ENCODE measurements around the gene SMIM33.
A peak's percentile ranks its signal among the peaks of the same experiment; 100 is the strongest.
"Not testable (repeated sequence)": the region's sequence is repeated elsewhere in the genome, so short reads cannot be mapped to it uniquely, and the experiment has no call there.

Gene SMIM33

DNA sequence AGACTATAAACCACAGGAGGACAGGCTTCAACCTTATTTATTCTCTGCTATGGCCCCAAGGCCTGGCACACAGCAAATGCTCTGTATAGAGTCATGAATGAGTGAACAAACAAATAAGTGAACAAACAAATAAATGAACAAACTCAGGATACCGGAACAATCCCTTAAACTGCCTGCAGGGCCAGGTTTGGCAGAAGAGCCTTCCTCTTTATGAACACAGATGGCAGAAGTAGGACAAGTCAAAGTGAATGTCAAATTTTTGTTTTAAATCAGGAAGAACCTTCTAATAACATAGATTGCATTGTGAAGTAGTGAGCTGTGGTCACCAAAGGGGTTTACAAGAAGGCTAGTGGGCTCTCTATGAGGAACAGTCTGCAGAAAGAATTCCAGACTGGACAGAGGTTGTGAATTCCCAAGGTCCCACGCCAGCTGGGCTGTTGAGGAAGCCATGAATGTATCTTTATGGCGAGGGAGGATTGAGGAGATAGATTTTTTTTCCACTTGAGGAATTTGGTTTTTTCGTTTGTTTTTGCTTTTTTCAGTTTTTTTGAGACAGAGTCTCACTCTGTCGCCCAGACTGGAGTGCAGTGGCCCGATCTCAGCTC, 42.1 kb downstream of the SMIM33 start:
- no peak for DNase-seq (ENCODE audit: low read depth)
- no peak overlapping the region for H3K4me3 ChIP-seq (ENCODE audit: low read length)
- TF ChIP-seq CTCF (conservative IDR thresholded peaks at IDR 0.05; ENCODE audit: low read depth, low read length): peak; percentile 3

GRCh38 chr5:139513434-139513833, 42.6 kb downstream of the SMIM33 start:
- peak; percentile 40 for DNase-seq (ENCODE audit: low read depth)
- peak; percentile 71 for TF ChIP-seq CTCF (conservative IDR thresholded peaks at IDR 0.05; ENCODE audit: low read depth, low read length)
- not testable (repeated sequence) for H3K4me3 ChIP-seq (ENCODE audit: low read length)

DNA sequence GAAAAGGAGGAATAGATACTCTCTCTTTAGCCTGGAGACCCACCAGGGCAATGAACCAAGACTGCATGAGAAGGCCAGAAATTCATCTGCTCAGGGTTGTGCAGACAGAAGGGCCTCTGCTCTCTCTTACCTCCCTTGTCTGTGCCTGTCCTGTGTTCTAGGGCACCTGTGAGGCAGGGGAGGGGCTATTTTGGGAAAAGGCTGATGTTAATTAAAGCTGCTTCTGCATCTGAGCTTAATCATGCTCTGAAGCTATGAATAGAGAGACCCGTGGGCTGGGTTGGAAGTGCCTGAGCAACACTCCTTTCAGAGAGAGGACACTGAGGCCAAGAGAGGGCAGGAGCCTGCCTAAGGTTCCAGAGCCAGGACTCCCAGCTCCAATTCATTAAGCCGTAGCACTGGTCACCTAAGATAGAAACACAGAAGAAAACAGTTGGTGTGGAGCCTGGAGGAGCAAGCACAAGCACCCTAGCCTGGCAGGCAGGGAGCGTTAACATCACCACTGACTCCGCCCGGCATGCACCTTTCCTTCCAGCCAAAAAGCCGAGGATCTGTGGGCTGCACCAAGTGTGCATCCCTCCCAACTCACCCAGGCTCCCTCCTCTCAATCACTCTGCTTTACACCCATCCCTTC, 43.2 kb downstream of the SMIM33 start:
- TF ChIP-seq CTCF (conservative IDR thresholded peaks at IDR 0.05; ENCODE audit: low read depth, low read length): no peak
- no peak overlapping the region for H3K4me3 ChIP-seq (ENCODE audit: low read length)
- DNase-seq (ENCODE audit: low read depth): no peak

GRCh38 chr5:139514486-139514856, 43.7 kb downstream of the SMIM33 start:
- no peak for DNase-seq (ENCODE audit: low read depth)
- no peak for TF ChIP-seq CTCF (conservative IDR thresholded peaks at IDR 0.05; ENCODE audit: low read depth, low read length)
- no peak overlapping the region for H3K4me3 ChIP-seq (ENCODE audit: low read length)

DNA sequence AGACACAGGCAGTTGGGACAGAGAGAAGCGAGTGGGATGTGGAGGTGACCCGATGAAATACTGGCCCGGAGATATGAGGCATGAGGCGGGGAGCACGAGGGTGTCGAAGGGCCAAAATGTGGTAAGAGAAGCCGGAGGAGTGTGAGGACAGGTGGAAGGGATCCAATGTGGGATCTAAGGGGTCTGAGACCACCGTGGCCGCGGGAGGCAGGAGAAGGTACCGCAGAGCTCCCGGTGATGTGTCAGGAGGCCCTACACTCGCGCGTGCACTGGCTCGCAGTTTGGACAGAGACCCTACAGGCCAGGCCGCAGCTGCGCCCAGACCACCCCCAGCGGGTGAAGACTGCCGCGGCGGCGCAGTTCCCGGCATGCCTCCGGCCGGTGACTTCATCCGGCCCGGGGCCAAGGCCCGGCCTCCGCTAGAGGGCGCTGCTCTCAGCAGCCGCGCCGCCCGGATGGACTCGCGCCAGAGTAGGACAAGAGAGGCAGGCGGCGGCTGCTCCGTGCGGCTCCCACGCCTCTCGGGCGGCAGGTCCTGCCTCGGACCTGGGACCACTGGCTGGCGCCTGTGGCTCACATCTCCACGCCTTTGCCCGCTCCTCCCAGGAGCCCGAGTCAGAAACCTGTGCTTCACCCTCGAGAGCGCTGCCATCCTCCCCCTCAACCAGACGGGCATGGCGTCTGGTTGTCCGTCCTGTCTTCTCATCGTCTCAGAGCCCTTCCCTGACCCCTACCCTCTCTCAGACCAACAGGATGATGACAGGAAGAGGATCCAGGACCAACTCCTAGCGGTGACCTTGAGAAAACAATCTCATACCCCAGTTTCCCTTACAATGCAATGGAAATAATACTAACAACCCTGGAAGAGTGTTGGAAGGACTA, 47.1 kb downstream of the SMIM33 start:
- peak overlapping the region; percentile 61 for H3K4me3 ChIP-seq (ENCODE audit: low read length)
- peak; percentile 86 for TF ChIP-seq CTCF (conservative IDR thresholded peaks at IDR 0.05; ENCODE audit: low read depth, low read length)
- peak; percentile 39 for DNase-seq (ENCODE audit: low read depth)
